ENCODE measurements around the gene LRIT1.

Gene LRIT1

DNA sequence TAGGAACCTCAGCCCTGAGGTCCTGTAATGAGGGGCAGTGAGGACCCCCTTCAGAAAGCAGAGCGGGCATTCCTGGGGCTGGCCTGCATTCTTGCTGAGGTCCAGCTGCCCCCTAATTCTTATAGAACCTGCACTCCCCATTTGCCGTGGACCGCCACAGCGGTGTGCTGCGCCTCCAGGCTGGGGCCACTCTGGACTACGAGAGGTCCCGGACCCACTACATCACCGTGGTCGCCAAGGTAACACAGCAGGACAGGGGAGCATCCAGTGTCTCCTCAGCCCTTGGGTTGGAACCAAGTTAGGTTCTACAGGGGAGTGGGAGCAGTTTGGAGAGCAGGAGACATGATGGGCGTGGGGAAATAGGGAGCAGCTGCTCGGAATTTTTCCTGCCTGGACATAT, 39.7 kb downstream of the LRIT1 start:
- Histone ChIP-seq H3K27ac (no peak overlapping the region), H3K36me3 (peaks cover 93% of the 10 kb centered on the region), H3K9me3 (ENCODE audit: severe bottlenecking) (no peaks in the 10 kb centered on the region), H3K4me3 (ENCODE audit: low read depth, low read length) (no peak overlapping the region), H3K27me3 (ENCODE audit: insufficient read depth, low read depth, severe bottlenecking) (no peaks in the 10 kb centered on the region)
- TF ChIP-seq, protein P1, sequence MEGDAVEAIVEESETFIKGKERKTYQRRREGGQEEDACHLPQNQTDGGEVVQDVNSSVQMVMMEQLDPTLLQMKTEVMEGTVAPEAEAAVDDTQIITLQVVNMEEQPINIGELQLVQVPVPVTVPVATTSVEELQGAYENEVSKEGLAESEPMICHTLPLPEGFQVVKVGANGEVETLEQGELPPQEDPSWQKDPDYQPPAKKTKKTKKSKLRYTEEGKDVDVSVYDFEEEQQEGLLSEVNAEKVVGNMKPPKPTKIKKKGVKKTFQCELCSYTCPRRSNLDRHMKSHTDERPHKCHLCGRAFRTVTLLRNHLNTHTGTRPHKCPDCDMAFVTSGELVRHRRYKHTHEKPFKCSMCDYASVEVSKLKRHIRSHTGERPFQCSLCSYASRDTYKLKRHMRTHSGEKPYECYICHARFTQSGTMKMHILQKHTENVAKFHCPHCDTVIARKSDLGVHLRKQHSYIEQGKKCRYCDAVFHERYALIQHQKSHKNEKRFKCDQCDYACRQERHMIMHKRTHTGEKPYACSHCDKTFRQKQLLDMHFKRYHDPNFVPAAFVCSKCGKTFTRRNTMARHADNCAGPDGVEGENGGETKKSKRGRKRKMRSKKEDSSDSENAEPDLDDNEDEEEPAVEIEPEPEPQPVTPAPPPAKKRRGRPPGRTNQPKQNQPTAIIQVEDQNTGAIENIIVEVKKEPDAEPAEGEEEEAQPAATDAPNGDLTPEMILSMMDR (IDR thresholded peaks at IDR 0.05; ENCODE audit: low read depth, low read length) = no peak
- DNase-seq = no peak

DNA sequence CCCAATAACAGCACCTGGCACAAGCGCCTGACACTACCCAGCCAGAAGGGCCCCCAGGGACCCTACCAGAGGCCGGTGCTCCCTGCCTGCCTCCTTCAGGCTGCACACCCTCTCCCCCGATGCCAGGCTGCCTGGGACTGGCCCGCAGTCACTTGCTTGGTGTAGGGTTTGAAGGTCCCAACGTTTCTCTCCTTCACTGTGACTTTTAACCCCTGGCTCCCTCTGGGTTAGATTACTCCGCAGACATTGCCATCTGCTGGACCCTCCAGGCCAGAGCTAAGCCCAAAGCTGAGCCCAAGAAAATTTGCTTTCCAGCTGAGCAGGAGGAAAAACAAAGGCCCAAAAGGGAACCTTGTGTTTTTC, 40.1 kb downstream of the LRIT1 start:
- Histone ChIP-seq H3K4me3 (ENCODE audit: low read depth, low read length) (no peak overlapping the region), H3K9me3 (ENCODE audit: severe bottlenecking) (no peaks in the 10 kb centered on the region), H3K36me3 (peaks cover 93% of the 10 kb centered on the region), H3K27me3 (ENCODE audit: insufficient read depth, low read depth, severe bottlenecking) (no peaks in the 10 kb centered on the region), H3K27ac (no peak overlapping the region)
- DNase-seq = peak; percentile 30
- TF ChIP-seq, protein P1 (IDR thresholded peaks at IDR 0.05; ENCODE audit: low read depth, low read length) = peak; percentile 32

DNA sequence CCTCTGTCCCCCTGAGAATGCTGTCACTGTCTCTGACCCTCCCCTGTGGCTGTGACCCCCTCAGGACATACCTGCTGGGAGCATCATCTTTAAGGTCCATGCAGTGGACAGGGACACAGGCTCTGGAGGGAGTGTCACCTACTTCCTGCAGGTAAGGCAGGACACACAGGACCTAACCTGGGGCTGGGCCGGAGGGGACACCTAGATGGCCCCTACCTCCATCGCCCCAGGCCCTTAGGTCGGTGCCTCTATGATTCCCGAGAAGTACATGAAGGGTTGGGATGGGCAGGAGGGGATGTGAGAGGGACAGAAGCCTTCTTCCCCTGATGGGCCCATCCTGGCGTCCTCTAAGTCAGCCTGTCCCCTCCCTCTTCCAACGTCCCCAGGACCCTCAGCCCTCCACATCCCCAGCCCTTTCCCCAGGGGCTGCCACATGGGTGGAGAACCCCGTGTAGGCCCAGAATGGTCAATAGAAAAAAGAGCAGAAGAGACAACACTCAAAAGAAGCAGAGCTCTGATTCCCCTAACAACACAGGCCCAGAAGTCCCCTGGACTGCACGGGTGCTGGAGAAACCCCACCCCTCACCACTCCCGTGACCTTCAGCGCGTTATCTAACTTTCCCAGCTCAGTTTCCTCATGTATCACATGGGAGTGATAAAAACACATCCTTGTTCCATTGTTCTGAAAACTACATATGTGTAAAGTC, 40.7 kb downstream of the LRIT1 start:
- H3K27me3 ChIP-seq (ENCODE audit: insufficient read depth, low read depth, severe bottlenecking) = no peaks in the 10 kb centered on the region
- TF ChIP-seq, protein P1 (IDR thresholded peaks at IDR 0.05; ENCODE audit: low read depth, low read length) = no peak
- no peak for DNase-seq
- H3K36me3 ChIP-seq = peaks cover 89% of the 10 kb centered on the region
- no peak overlapping the region for H3K27ac ChIP-seq
- H3K9me3 ChIP-seq (ENCODE audit: severe bottlenecking) = no peaks in the 10 kb centered on the region
- no peak overlapping the region for H3K4me3 ChIP-seq (ENCODE audit: low read depth, low read length)

GRCh38 chr10:84198206-84198915, 43.0 kb downstream of the LRIT1 start:
- H3K27me3 ChIP-seq (ENCODE audit: insufficient read depth, low read depth, severe bottlenecking) = no peaks in the 10 kb centered on the region
- TF ChIP-seq, protein P1 (IDR thresholded peaks at IDR 0.05; ENCODE audit: low read depth, low read length) = no peak

GRCh38 chr10:84197643-84198042, 43.7 kb downstream of the LRIT1 start:
- no peaks in the 10 kb centered on the region for H3K27me3 ChIP-seq (ENCODE audit: insufficient read depth, low read depth, severe bottlenecking)
- H3K9me3 ChIP-seq (ENCODE audit: severe bottlenecking) = no peaks in the 10 kb centered on the region
- TF ChIP-seq, protein P1 (IDR thresholded peaks at IDR 0.05; ENCODE audit: low read depth, low read length) = no peak
- H3K36me3 ChIP-seq = peaks cover 62% of the 10 kb centered on the region
- no peak for DNase-seq
- H3K4me3 ChIP-seq (ENCODE audit: low read depth, low read length) = no peak overlapping the region
- H3K27ac ChIP-seq = peak overlapping the region; percentile 52

More at GRCh38 chr10:84198206-84198915, 43.0 kb downstream of the LRIT1 start:
- peak; percentile 81 for DNase-seq
- no peaks in the 10 kb centered on the region for H3K9me3 ChIP-seq (ENCODE audit: severe bottlenecking)
- peak overlapping the region; percentile 52 for H3K27ac ChIP-seq
- H3K36me3 ChIP-seq = peaks cover 69% of the 10 kb centered on the region
- no peak overlapping the region for H3K4me3 ChIP-seq (ENCODE audit: low read depth, low read length)
